Small intestine (tissue), 7 donors: ENCODE data around the gene GABRR1. TPM values are rescaled to one million over a fixed set of nuclear protein-coding genes. Genes with fewer than 3 reads are reported as not detected.

Source experiments
- DNase-seq, 2 donors: peaks; one replicate each; pipeline versions ENCODE4 v3.0.0 to v3.0.0-alpha.2; 2013
- FAIRE-seq: peaks from 2 replicates; lab custom pipeline; 2012; peaks lifted over from hg19 to GRCh38; lab: Jason Lieb, UNC
- H3K27ac ChIP-seq, 3 donors: one replicate each; pipeline ENCODE4 v1.5.1; 2013; ENCODE audit warnings: low read length in 2 of 3, mild to moderate bottlenecking in 2 of 3, control low read depth in 1 of 3, inconsistent platforms in 1 of 3, low read depth in 1 of 3, moderate library complexity in 1 of 3
- H3K27me3 ChIP-seq, 3 donors: one replicate each; pipeline ENCODE4 v1.6.1; 2013; ENCODE audit warnings: low read length in 3 of 3, inconsistent platforms in 1 of 3; ENCODE audit not compliant: control insufficient read depth in 3 of 3, insufficient read depth in 3 of 3
- H3K36me3 ChIP-seq, 3 donors: one replicate each; pipeline ENCODE4 v1.6.1; 2013; ENCODE audit warnings: low read length in 3 of 3, inconsistent platforms in 1 of 3, low read depth in 1 of 3, mild to moderate bottlenecking in 1 of 3, moderate library complexity in 1 of 3; ENCODE audit not compliant: control insufficient read depth in 3 of 3, insufficient read depth in 2 of 3
- H3K4me1 ChIP-seq, 3 donors: one replicate each; pipeline ENCODE4 v1.6.1; 2013; ENCODE audit warnings: low read length in 2 of 3, inconsistent platforms in 1 of 3, low read depth in 1 of 3, mild to moderate bottlenecking in 1 of 3, moderate library complexity in 1 of 3; ENCODE audit not compliant: control insufficient read depth in 3 of 3, insufficient read depth in 2 of 3
- H3K4me3 ChIP-seq, 3 donors: one replicate each; pipeline ENCODE4 v1.5.1; 2013; ENCODE audit warnings: low read length in 3 of 3, control low read depth in 1 of 3, inconsistent platforms in 1 of 3, low read depth in 1 of 3, mild to moderate bottlenecking in 1 of 3, moderate library complexity in 1 of 3
- H3K9me3 ChIP-seq, 2 donors: one replicate each; pipeline ENCODE4 v1.6.1; 2013; ENCODE audit warnings: low read depth in 1 of 2, low read length in 1 of 2; ENCODE audit not compliant: control insufficient read depth in 2 of 2, insufficient read depth in 1 of 2
- WGBS, 3 donors: extraction: QIAGEN DNeasy Blood & Tissue Kit; methylation state at CpG; one replicate each; pipeline ENCODE4 v1.1.7; 2013; 5-methylcytosine and 5-hydroxymethylcytosine counted together
- polyA plus RNA-seq, 4 donors: library from polyadenylated mRNA; stranded (reverse) in 3 of 4; unstranded in 1 of 4; fragments of 200-250 nt in 3 of 4; fragments of 120-200 nt in 1 of 4; gene quantifications; one replicate each; pipeline versions ENCODE4 v1.2.1 to v1.2.3, GENCODE V29; 2013
- donor health status: healthy with polysubstance abuse.
- donor health status: control.
- donor health status: control.
- donor health status: Bipolar disorder and iron deficiency.
- donor health status: healthy.

GABRR1 gene
- polyA plus RNA-seq, 4 donors, result not detected

- WGBS, 3 donors, result 63 to 66% (median 64%) methylated on average over 5 of the region's 5 CpGs
- DNase-seq, result no peak
- H3K9me3 ChIP-seq, result no peaks in the 10 kb centered on the region
- no peaks in the 10 kb centered on the region for H3K4me1 ChIP-seq
- H3K27me3 ChIP-seq, result peaks cover 0 to 4% (median 0%) of the 10 kb centered on the region in 3 donors
- no peak overlapping the region for H3K4me3 ChIP-seq
- H3K36me3 ChIP-seq, result no peaks in the 10 kb centered on the region
- H3K27ac ChIP-seq, result no peak overlapping the region
- FAIRE-seq, result no peak
These were observed 4.7 kb downstream of the GABRR1 start for GRCh38 chr6:89212472-89212871.

GRCh38 chr6:89209457-89209856, 7.7 kb downstream of the GABRR1 start:
- Histone ChIP-seq H3K36me3 (no peaks in the 10 kb centered on the region), H3K4me1 (no peaks in the 10 kb centered on the region), H3K4me3 (no peak overlapping the region), H3K27ac (no peak overlapping the region), H3K27me3 (no peaks in the 10 kb centered on the region), H3K9me3 (no peaks in the 10 kb centered on the region)
- FAIRE-seq (no peak), DNase-seq (no peak)
- 85 to 94% (median 90%) methylated on average over 6 of the region's 6 CpGs for WGBS, 3 donors

- Histone ChIP-seq H3K27me3 (no peaks in the 10 kb centered on the region), H3K4me1 (no peaks in the 10 kb centered on the region), H3K4me3 (no peak overlapping the region), H3K36me3 (no peaks in the 10 kb centered on the region), H3K27ac (no peak overlapping the region), H3K9me3 (no peaks in the 10 kb centered on the region)
- FAIRE-seq (no peak), DNase-seq (no peak)
- 61 to 95% (median 87%) methylated on average over 4 of the region's 4 CpGs for WGBS, 3 donors
These were observed 8.6 kb downstream of the GABRR1 start for GRCh38 chr6:89208551-89208950.

GRCh38 chr6:89205819-89206218, 11.3 kb downstream of the GABRR1 start:
- no peak for FAIRE-seq
- no peaks in the 10 kb centered on the region for H3K9me3 ChIP-seq
- no peak overlapping the region for H3K4me3 ChIP-seq

GRCh38 chr6:89204096-89204495, 13.1 kb downstream of the GABRR1 start:
- FAIRE-seq (no peak), DNase-seq (no peak)
- Histone ChIP-seq H3K4me3 (no peak overlapping the region), H3K9me3 (no peaks in the 10 kb centered on the region), H3K36me3 (no peaks in the 10 kb centered on the region), H3K4me1 (no peaks in the 10 kb centered on the region), H3K27ac (no peak overlapping the region), H3K27me3 (no peaks in the 10 kb centered on the region)
- 78 to 91% (median 83%) methylated on average over 11 of the region's 11 CpGs for WGBS, 3 donors

More at GRCh38 chr6:89205819-89206218, 11.3 kb downstream of the GABRR1 start:
- no peak for DNase-seq
- Histone ChIP-seq H3K27ac (no peak overlapping the region), H3K36me3 (no peaks in the 10 kb centered on the region), H3K27me3 (no peaks in the 10 kb centered on the region), H3K4me1 (no peaks in the 10 kb centered on the region)
- WGBS, 3 donors, result 65 to 78% (median 68%) methylated on average over 4 of the region's 4 CpGs

- H3K4me3 ChIP-seq, result no peak overlapping the region
- DNase-seq (no peak), FAIRE-seq (no peak)
- peaks cover 0 to 4% of the 10 kb centered on the region in 2 donors for H3K9me3 ChIP-seq
- H3K27ac ChIP-seq, result no peak overlapping the region
- no peaks in the 10 kb centered on the region for H3K4me1 ChIP-seq
- H3K27me3 ChIP-seq, result no peaks in the 10 kb centered on the region
- WGBS, 3 donors, result 87 to 91% (median 90%) methylated on average over 7 of the region's 7 CpGs
- no peaks in the 10 kb centered on the region for H3K36me3 ChIP-seq
These were observed 16.4 kb downstream of the GABRR1 start for GRCh38 chr6:89200706-89201215.

GRCh38 chr6:89199579-89199978, 17.6 kb downstream of the GABRR1 start:
- no peaks in the 10 kb centered on the region for H3K27me3 ChIP-seq
- no peak overlapping the region for H3K27ac ChIP-seq
- no peaks in the 10 kb centered on the region for H3K36me3 ChIP-seq
- no peak overlapping the region for H3K4me3 ChIP-seq
- 55 to 72% (median 64%) methylated on average over 2 of the region's 2 CpGs for WGBS, 3 donors
- no peak for DNase-seq
- no peak for FAIRE-seq
- H3K4me1 ChIP-seq, result no peaks in the 10 kb centered on the region
- H3K9me3 ChIP-seq, result peaks cover 0 to 12% of the 10 kb centered on the region in 2 donors

- no peaks in the 10 kb centered on the region for H3K4me1 ChIP-seq
- H3K27ac ChIP-seq, result no peak overlapping the region
- FAIRE-seq (no peak), DNase-seq (no peak)
- H3K36me3 ChIP-seq, result no peaks in the 10 kb centered on the region
- WGBS, 3 donors, result 65 to 76% (median 75%) methylated on average over 7 of the region's 7 CpGs
- H3K27me3 ChIP-seq, result peaks cover 0 to 2% (median 0%) of the 10 kb centered on the region in 3 donors
- H3K9me3 ChIP-seq, result peaks cover 0 to 19% of the 10 kb centered on the region in 2 donors
- no peak overlapping the region for H3K4me3 ChIP-seq
These were observed 18.9 kb downstream of the GABRR1 start for GRCh38 chr6:89198235-89198634.

GRCh38 chr6:89197141-89197540, 20.0 kb downstream of the GABRR1 start:
- H3K36me3 ChIP-seq, result no peaks in the 10 kb centered on the region
- peaks cover 0 to 19% of the 10 kb centered on the region in 2 donors for H3K9me3 ChIP-seq
- FAIRE-seq, result no peak
- H3K4me1 ChIP-seq, result no peaks in the 10 kb centered on the region
- no peak overlapping the region for H3K27ac ChIP-seq
- DNase-seq, result no peak
- WGBS, 3 donors, result 70 to 79% (median 71%) methylated on average over 4 of the region's 4 CpGs
- peaks cover 0 to 2% (median 0%) of the 10 kb centered on the region in 3 donors for H3K27me3 ChIP-seq
- H3K4me3 ChIP-seq, result no peak overlapping the region
